Activated T-cell treated with anti-CD3 and anti-CD28 coated beads, Interleukin-2, amount 50 U/mL, for 72 hours (primary cell): ENCODE data around the gene TRMT10C. TPM values are rescaled to one million over a fixed set of nuclear protein-coding genes. Genes with fewer than 3 reads are reported as not detected.
A peak's percentile ranks its signal among the peaks of the same experiment; 100 is the strongest.
"Not testable (repeated sequence)": the region's sequence is repeated elsewhere in the genome, so short reads cannot be mapped to it uniquely, and the experiment has no call there.

Experiments
- ATAC-seq, 2 donors: fragments of 150-1000 bp; cut with Tn5 transposase; replicated peaks in 1 of 2; 2 replicates each; pipeline ENCODE4 v1.10.0; 2021; ENCODE audit warnings: moderate library complexity in 2 of 2, mild to moderate bottlenecking in 1 of 2
- DNase-seq, 2 donors: peaks; one replicate each; pipeline ENCODE4 v3.0.0; 2021 to 2022; ENCODE audit warnings: mixed read lengths in 1 of 2
- H3K27ac Mint-ChIP-seq: one replicate; pipeline ENCODE4 v1.8.0; 2022; ENCODE audit warnings: mild to moderate bottlenecking, moderate library complexity, mixed read lengths
- H3K27me3 Mint-ChIP-seq: one replicate; pipeline ENCODE4 v1.8.0; 2022; ENCODE audit warnings: low read depth, mixed read lengths
- H3K36me3 Mint-ChIP-seq, 2 donors: one replicate each; pipeline ENCODE4 v1.8.0; 2022; ENCODE audit warnings: mixed read lengths in 2 of 2, mild to moderate bottlenecking in 1 of 2; ENCODE audit not compliant: insufficient read depth in 2 of 2
- H3K4me1 Mint-ChIP-seq: one replicate; pipeline ENCODE4 v1.8.0; 2022; ENCODE audit warnings: low read depth, mixed read lengths
- H3K4me3 Mint-ChIP-seq, 2 donors: one replicate each; pipeline ENCODE4 v1.8.0; 2022; ENCODE audit warnings: mild to moderate bottlenecking in 2 of 2, mixed read lengths in 2 of 2, moderate library complexity in 2 of 2
- H3K9me3 Mint-ChIP-seq, 2 donors: one replicate each; pipeline ENCODE4 v1.8.0; 2022; ENCODE audit warnings: mixed read lengths in 2 of 2
- total RNA-seq, 2 donors: library from RNA; stranded (reverse); gene quantifications; one replicate each; pipeline ENCODE4 v1.2.3, GENCODE V29; 2022

TRMT10C gene
- total RNA-seq, 2 donors from 2014 or later, result 19.3 to 22.0 TPM

GRCh38 chr3:101531473-101532086, 30.1 kb upstream of the TRMT10C start:
- H3K27ac Mint-ChIP-seq, result peak overlapping the region; percentile 83
- H3K36me3 Mint-ChIP-seq, result peaks cover 0 to 5% of the 10 kb centered on the region in 2 donors
- peak overlapping the region; percentile 45 to 61 for H3K4me3 Mint-ChIP-seq

GRCh38 chr3:101532783-101533602, 28.7 kb upstream of the TRMT10C start:
- Mint-ChIP-seq H3K27ac (no peak overlapping the region), H3K9me3 (peaks cover 2 to 5% of the 10 kb centered on the region in 2 donors), H3K4me3 (no peak overlapping the region), H3K27me3 (no peaks in the 10 kb centered on the region), H3K36me3 (peaks cover 0 to 5% of the 10 kb centered on the region in 2 donors), H3K4me1 (peaks cover 29% of the 10 kb centered on the region)
- ATAC-seq, result no peak
- DNase-seq, result no peak

More at GRCh38 chr3:101531473-101532086, 30.1 kb upstream of the TRMT10C start:
- Mint-ChIP-seq H3K4me1 (peaks cover 29% of the 10 kb centered on the region), H3K9me3 (peaks cover 2 to 5% of the 10 kb centered on the region in 2 donors), H3K27me3 (no peaks in the 10 kb centered on the region)
- DNase-seq, result no peak
- ATAC-seq, result peak; percentile 79 to 85

GRCh38 chr3:101533603-101533968, 28.1 kb upstream of the TRMT10C start:
- ATAC-seq, result no peak
- Mint-ChIP-seq H3K27me3 (no peaks in the 10 kb centered on the region), H3K27ac (no peak overlapping the region), H3K36me3 (peaks cover 0 to 5% of the 10 kb centered on the region in 2 donors), H3K4me3 (no peak overlapping the region), H3K4me1 (peaks cover 29% of the 10 kb centered on the region), H3K9me3 (peaks cover 2 to 7% of the 10 kb centered on the region in 2 donors)
- DNase-seq, result no peak

GRCh38 chr3:101535221-101535620, 26.4 kb upstream of the TRMT10C start:
- Mint-ChIP-seq H3K4me3 (no peak overlapping the region), H3K36me3 (peaks cover 0 to 1% of the 10 kb centered on the region in 2 donors), H3K4me1 (peaks cover 24% of the 10 kb centered on the region), H3K27ac (no peak overlapping the region), H3K27me3 (no peaks in the 10 kb centered on the region), H3K9me3 (peaks cover 2 to 4% of the 10 kb centered on the region in 2 donors)
- ATAC-seq, result no peak
- DNase-seq, result no peak

- Mint-ChIP-seq H3K36me3 (no peaks in the 10 kb centered on the region), H3K4me3 (no peak overlapping the region), H3K27ac (no peak overlapping the region), H3K27me3 (no peaks in the 10 kb centered on the region), H3K4me1 (peaks cover 14% of the 10 kb centered on the region), H3K9me3 (peaks cover 2 to 4% of the 10 kb centered on the region in 2 donors)
- DNase-seq, result no peak
- ATAC-seq, result no peak
Observed at GRCh38 chr3:101536266-101536665, 25.4 kb upstream of the TRMT10C start.

- H3K27me3 Mint-ChIP-seq, DNase-seq, ATAC-seq, H3K4me3 Mint-ChIP-seq, H3K4me1 Mint-ChIP-seq, H3K9me3 Mint-ChIP-seq, H3K27ac Mint-ChIP-seq, H3K36me3 Mint-ChIP-seq: not testable (repeated sequence)
Observed at GRCh38 chr3:101536955-101537354, 24.7 kb upstream of the TRMT10C start.

GRCh38 chr3:101542957-101543356, 18.7 kb upstream of the TRMT10C start:
- peaks cover 28% of the 10 kb centered on the region for H3K4me1 Mint-ChIP-seq
- peak overlapping the region; percentile 72 for H3K27ac Mint-ChIP-seq
- H3K4me3 Mint-ChIP-seq, result peak overlapping the region; percentile 43 to 68
- DNase-seq, result no peak
- H3K9me3 Mint-ChIP-seq, result peaks cover 0 to 4% of the 10 kb centered on the region in 2 donors
- H3K27me3 Mint-ChIP-seq, result no peaks in the 10 kb centered on the region
- H3K36me3 Mint-ChIP-seq, result no peaks in the 10 kb centered on the region
- ATAC-seq, result peak; percentile 89 to 93

- Mint-ChIP-seq H3K27me3 (no peaks in the 10 kb centered on the region), H3K4me1 (peaks cover 32% of the 10 kb centered on the region), H3K27ac (peak overlapping the region; percentile 59), H3K36me3 (no peaks in the 10 kb centered on the region), H3K9me3 (no peaks in the 10 kb centered on the region), H3K4me3 (peak overlapping the region; percentile 16 to 49)
- DNase-seq (no peak), ATAC-seq (peak; percentile 65 to 70)
Observed at GRCh38 chr3:101544161-101544850, 17.4 kb upstream of the TRMT10C start.

GRCh38 chr3:101548527-101549105, 13.1 kb upstream of the TRMT10C start:
- Mint-ChIP-seq H3K4me1 (peaks cover 18% of the 10 kb centered on the region), H3K27ac (peak overlapping the region; percentile 13), H3K27me3 (no peaks in the 10 kb centered on the region), H3K4me3 (no peak overlapping the region), H3K9me3 (no peaks in the 10 kb centered on the region), H3K36me3 (no peaks in the 10 kb centered on the region)
- peak in 1 of 2 donors; percentile 28 for ATAC-seq
- no peak for DNase-seq

GRCh38 chr3:101549473-101549872, 12.2 kb upstream of the TRMT10C start:
- ATAC-seq (no peak), DNase-seq (no peak)
- Mint-ChIP-seq H3K27me3 (no peaks in the 10 kb centered on the region), H3K9me3 (no peaks in the 10 kb centered on the region), H3K36me3 (no peaks in the 10 kb centered on the region), H3K27ac (no peak overlapping the region), H3K4me3 (no peak overlapping the region), H3K4me1 (peaks cover 9% of the 10 kb centered on the region)

GRCh38 chr3:101551359-101552081, 10.1 kb upstream of the TRMT10C start:
- H3K4me3 Mint-ChIP-seq, H3K36me3 Mint-ChIP-seq, H3K27me3 Mint-ChIP-seq, H3K27ac Mint-ChIP-seq, DNase-seq, ATAC-seq, H3K9me3 Mint-ChIP-seq, H3K4me1 Mint-ChIP-seq: not testable (repeated sequence)

- H3K27ac Mint-ChIP-seq, DNase-seq, H3K4me1 Mint-ChIP-seq: not testable (repeated sequence)
Observed at GRCh38 chr3:101553381-101553780, 8.3 kb upstream of the TRMT10C start.

More at GRCh38 chr3:101553381-101553780, 8.3 kb upstream of the TRMT10C start:
- H3K4me3 Mint-ChIP-seq, H3K36me3 Mint-ChIP-seq, H3K27me3 Mint-ChIP-seq, ATAC-seq, H3K9me3 Mint-ChIP-seq: not testable (repeated sequence)
